ENCODE measurements around the gene ENTHD1.

GRCh38 chr22:39907047-39907446 lies 13.5 kb upstream of the ENTHD1 start:
- no peak for TF ChIP-seq CTCF (IDR thresholded peaks at IDR 0.05)
- no peak for TF ChIP-seq POLR2A (IDR thresholded peaks at IDR 0.05)

Data from uterus (tissue), 2 donors.